HG03342 (cell line): Measurements from ENCODE around the gene LIF.

Experiments used
- ATAC-seq: cut with Tn5 transposase; IDR thresholded peaks from one replicate; pipeline ENCODE4 v1.9.1; 2021; ENCODE audit warnings: mild to moderate bottlenecking, moderate library complexity; ENCODE audit not compliant: unreplicated experiment

LIF gene

GRCh38 chr22:30195245-30196140, 51.1 kb downstream of the LIF start:
- no peak for ATAC-seq

DNA sequence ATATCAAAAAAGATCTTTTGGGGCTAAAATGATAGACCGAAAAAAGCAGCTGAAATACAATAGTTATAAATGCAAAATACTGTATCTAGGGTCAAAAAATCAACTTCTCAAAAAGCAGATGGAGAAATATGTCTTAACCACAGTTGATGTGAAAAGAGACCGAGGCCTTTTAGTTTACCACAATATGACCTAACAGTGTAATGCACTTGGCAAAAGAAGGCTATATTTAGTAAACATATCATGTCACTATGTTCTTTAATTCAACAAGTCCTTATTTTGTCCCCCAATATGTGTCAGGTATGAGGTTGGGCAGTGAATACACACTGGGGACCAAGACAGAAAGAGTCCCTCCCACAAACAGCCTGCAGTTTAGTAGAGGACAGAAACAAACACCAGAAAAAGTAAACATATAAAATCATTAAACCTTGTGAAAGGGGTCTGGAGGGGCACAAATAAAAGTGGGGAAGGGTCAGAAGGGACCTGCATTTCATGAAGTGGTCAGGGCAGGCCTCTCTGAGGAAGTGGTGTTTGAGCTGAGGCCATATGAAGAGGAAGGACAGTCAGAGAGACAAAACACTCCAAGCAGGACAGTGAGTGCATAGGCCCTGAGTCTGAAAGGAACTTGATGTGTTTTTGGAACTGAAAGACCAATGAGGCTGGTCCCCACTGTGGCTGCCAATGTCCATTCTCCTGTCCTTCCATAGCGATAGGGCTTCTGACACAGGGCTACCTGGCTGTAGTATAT, 53.4 kb downstream of the LIF start:
- ATAC-seq = no peak

DNA sequence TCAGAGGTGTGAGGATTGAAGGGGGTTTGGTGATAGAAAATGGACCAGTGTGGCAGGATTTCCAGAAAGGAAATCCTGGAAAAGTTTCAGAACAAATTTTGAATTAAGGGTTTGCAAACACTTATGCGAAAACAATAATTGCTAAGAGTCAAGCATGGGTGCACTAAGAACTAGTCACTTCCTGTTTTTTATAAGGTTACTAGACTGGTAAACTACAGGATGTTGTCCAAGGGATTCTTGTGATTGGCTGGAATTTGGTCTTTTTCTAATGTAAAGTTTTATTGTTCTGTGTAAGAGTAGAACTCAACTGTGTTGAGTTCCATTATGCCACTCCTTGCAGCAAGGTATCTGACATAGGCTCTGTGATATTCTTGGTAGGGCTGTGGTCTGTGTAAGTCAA, 54.1 kb downstream of the LIF start:
- no peak for ATAC-seq

DNA sequence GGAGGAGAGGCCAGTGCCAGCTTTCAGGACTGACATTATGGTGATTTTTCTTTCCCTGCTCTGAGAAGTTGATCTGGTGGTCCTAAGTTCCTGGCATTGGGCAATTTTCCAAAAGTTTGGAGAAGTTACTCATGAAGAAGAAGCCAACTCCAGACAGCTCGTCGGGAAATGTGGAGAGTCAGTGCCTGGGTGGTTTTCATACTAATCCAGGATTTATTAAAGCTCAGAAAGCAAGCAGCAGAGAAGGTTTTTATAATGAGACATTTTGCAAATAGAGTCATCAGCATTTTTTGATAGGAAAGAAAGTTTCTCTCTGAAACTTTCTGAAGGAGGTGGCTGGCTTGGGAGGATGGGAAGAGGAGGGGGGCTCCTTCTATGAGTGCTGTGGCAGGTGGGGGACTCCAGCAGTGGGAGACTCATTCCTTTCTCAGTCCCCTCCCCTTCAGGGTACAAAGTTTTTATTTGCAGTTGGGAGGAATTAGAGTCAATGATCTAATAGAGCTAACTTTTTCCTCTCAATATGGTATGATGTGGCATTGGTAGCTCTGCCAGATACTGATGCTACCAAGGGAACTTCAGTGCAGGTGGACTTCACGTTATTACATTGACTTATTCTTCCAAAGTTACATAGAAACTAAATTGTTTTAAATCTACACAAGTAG, 55.4 kb downstream of the LIF start:
- ATAC-seq = no peak

DNA sequence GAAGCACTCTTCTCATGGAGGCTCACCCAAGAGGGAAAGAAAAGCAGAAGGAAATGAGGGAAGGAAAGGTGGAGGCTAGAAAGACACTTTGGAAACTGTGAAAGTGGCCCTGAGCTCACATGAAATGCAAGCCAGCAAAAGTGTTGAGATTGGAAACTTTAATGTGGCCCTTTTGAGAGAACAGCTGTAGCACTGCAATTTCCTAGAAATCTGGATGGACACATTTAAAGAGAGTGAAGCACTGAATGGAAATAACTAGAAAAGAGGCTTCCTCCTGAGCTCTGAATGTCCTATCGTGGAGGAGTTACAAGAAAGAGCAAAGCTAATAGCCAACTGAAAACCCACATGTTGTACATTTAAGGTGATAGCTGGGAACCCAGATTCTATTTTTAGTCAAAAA, 56.0 kb downstream of the LIF start:
- ATAC-seq = no peak
